ENCODE data around the gene EBP.

- TF ChIP-seq CTCF (IDR thresholded peaks at IDR 0.05) (no peak), POLR2A (IDR thresholded peaks at IDR 0.05) (no peak)
Observed at GRCh38 chrX:48497871-48498270, 23.7 kb upstream of the EBP start.

All from breast epithelium (tissue), 3 donors.